WTC11 (cell line): ENCODE measurements around the gene POLD3. TPM values are rescaled to one million over a fixed set of nuclear protein-coding genes. Genes with fewer than 3 reads are reported as not detected.

ENCODE experiments used
- ATAC-seq: fragments of 200-7000 bp; cut with Tn5 transposase; 2 replicates; pipeline ENCODE4 v1.10.0; 2021; ENCODE audit warnings: mild to moderate bottlenecking, moderate library complexity
- CTCF ChIA-PET: fragments of 300-600 bp; sonication (Branson Sonifier 250); formaldehyde crosslinking; loops from one replicate; lab custom pipeline; 2021; ENCODE audit warnings: antibody characterized with exemption; lab: Charles Lee
- POLR2A ChIA-PET: fragments of 350-600 bp; sonication (Branson Sonifier 250); formaldehyde crosslinking; loops from one replicate; lab custom pipeline; 2021; ENCODE audit warnings: antibody characterized with exemption; lab: Charles Lee
- DNase-seq: peaks from one replicate; pipeline ENCODE4 v3.0.0; 2021; ENCODE audit warnings: low spot score
- H3K27ac Mint-ChIP-seq: 2 replicates; pipeline ENCODE4 v1.8.0; 2021; ENCODE audit warnings: mixed read lengths
- H3K27me3 Mint-ChIP-seq: 2 replicates; pipeline ENCODE4 v1.8.0; 2021; ENCODE audit warnings: low read depth, mild to moderate bottlenecking, moderate library complexity, mixed read lengths
- H3K36me3 Mint-ChIP-seq: 2 replicates; pipeline ENCODE4 v1.8.0; 2021; ENCODE audit warnings: mixed read lengths
- H3K4me1 Mint-ChIP-seq: 2 replicates; pipeline ENCODE4 v1.8.0; 2022; ENCODE audit warnings: mixed read lengths
- H3K4me3 Mint-ChIP-seq: 2 replicates; pipeline ENCODE4 v1.8.0; 2021; ENCODE audit warnings: mild to moderate bottlenecking, moderate library complexity, mixed read lengths
- H3K9me3 Mint-ChIP-seq: 2 replicates; pipeline ENCODE4 v1.8.0; 2021; ENCODE audit warnings: mixed read lengths
- CBFB ChIP-seq: sonication (generic); formaldehyde crosslinking; IDR thresholded peaks from 2 replicates; pipeline ENCODE4 v1.8.1; 2022; ENCODE audit warnings: mild to moderate bottlenecking, low read depth, missing genetic modification reagents
- CREB1 ChIP-seq: sonication (generic); formaldehyde crosslinking; IDR thresholded peaks from 2 replicates; pipeline ENCODE4 v1.8.0; 2023; ENCODE audit warnings: mild to moderate bottlenecking, missing genetic modification reagents
- ERG ChIP-seq: fragments of 250-450 bp; sonication (Bioruptor Pico); IDR thresholded peaks from 2 replicates; pipeline ENCODE4 v1.8.0; 2021; ENCODE audit warnings: mild to moderate bottlenecking
- GTF2I ChIP-seq: fragments of 250-450 bp; sonication (Bioruptor Pico); conservative IDR thresholded peaks from 2 replicates; pipeline ENCODE4 v1.4.0; 2021; ENCODE audit warnings: mild to moderate bottlenecking
- IRF2 ChIP-seq: sonication (generic); formaldehyde crosslinking; IDR thresholded peaks from 2 replicates; pipeline ENCODE4 v1.8.0; 2022; ENCODE audit warnings: low read depth, missing genetic modification reagents, borderline replicate concordance
- KAT7 ChIP-seq: sonication (generic); formaldehyde crosslinking; IDR thresholded peaks from 2 replicates; pipeline ENCODE4 v1.8.1; 2023; ENCODE audit warnings: missing genetic modification reagents, mild to moderate bottlenecking, borderline replicate concordance
- MXD4 ChIP-seq: fragments of 250-450 bp; sonication (Bioruptor Pico); IDR thresholded peaks from 2 replicates; pipeline ENCODE4 v1.8.0; 2021; ENCODE audit warnings: mild to moderate bottlenecking, moderate library complexity, borderline replicate concordance
- NR1H2 ChIP-seq: sonication (generic); formaldehyde crosslinking; IDR thresholded peaks from 2 replicates; pipeline ENCODE4 v1.9.0; 2021; ENCODE audit warnings: mild to moderate bottlenecking, moderate library complexity, missing genetic modification reagents
- NR2C2 ChIP-seq: sonication (generic); formaldehyde crosslinking; IDR thresholded peaks from 2 replicates; pipeline ENCODE4 v1.8.0; 2022; ENCODE audit warnings: mild to moderate bottlenecking, missing genetic modification reagents
- OVOL2 ChIP-seq: fragments of 250-450 bp; sonication (Bioruptor Pico); IDR thresholded peaks from 2 replicates; pipeline ENCODE4 v1.9.0; 2021; ENCODE audit warnings: mild to moderate bottlenecking, borderline replicate concordance
- RORB ChIP-seq: fragments of 250-450 bp; sonication (Bioruptor Pico); IDR thresholded peaks from 2 replicates; pipeline ENCODE4 v1.9.0; 2021; ENCODE audit warnings: mild to moderate bottlenecking
- SOX15 ChIP-seq: fragments of 250-450 bp; sonication (Bioruptor Pico); IDR thresholded peaks from 2 replicates; pipeline ENCODE4 v1.9.0; 2021; ENCODE audit warnings: mild to moderate bottlenecking
- TEAD4 ChIP-seq: sonication (generic); formaldehyde crosslinking; IDR thresholded peaks from 2 replicates; pipeline ENCODE4 v1.8.0; 2022; ENCODE audit warnings: mild to moderate bottlenecking, missing genetic modification reagents
- USF2 ChIP-seq: sonication (generic); formaldehyde crosslinking; IDR thresholded peaks from 2 replicates; pipeline ENCODE4 v1.8.1; 2023; ENCODE audit warnings: mild to moderate bottlenecking, missing genetic modification reagents, moderate library complexity
- ZNF219 ChIP-seq: sonication (generic); formaldehyde crosslinking; IDR thresholded peaks from 2 replicates; pipeline ENCODE4 v1.8.0; 2023; ENCODE audit warnings: missing genetic modification reagents, mild to moderate bottlenecking, borderline replicate concordance
- ZNF263 ChIP-seq: sonication (generic); formaldehyde crosslinking; IDR thresholded peaks from 2 replicates; pipeline ENCODE4 v1.8.1; 2022; ENCODE audit warnings: low read depth, mild to moderate bottlenecking, moderate library complexity, missing genetic modification reagents
- ZNF317 ChIP-seq: sonication (generic); formaldehyde crosslinking; IDR thresholded peaks from 2 replicates; pipeline ENCODE4 v1.8.1; 2023; ENCODE audit warnings: low read depth, mild to moderate bottlenecking, moderate library complexity, missing genetic modification reagents, borderline replicate concordance
- ZNF416 ChIP-seq: fragments of 250-450 bp; sonication (Bioruptor Pico); IDR thresholded peaks from 2 replicates; pipeline ENCODE4 v1.9.0; 2021; ENCODE audit warnings: mild to moderate bottlenecking, inconsistent platforms
- ZNF671 ChIP-seq: fragments of 250-450 bp; sonication (Bioruptor Pico); IDR thresholded peaks from 2 replicates; pipeline ENCODE4 v1.8.0; 2021; ENCODE audit warnings: mild to moderate bottlenecking
- total RNA-seq: library from RNA; stranded (reverse); gene quantifications from 3 replicates; pipeline ENCODE4 v1.2.3, GENCODE V29; 2021
- TF ChIP-seq, protein P1 (sequence below): sonication (generic); formaldehyde crosslinking; IDR thresholded peaks from 2 replicates; pipeline ENCODE4 v1.8.0; 2022; ENCODE audit warnings: missing genetic modification reagents
- TF ChIP-seq, protein P2 (sequence below): fragments of 250-450 bp; sonication (Bioruptor Pico); conservative IDR thresholded peaks from 2 replicates; pipeline ENCODE4 v1.9.0; 2021; ENCODE audit warnings: mild to moderate bottlenecking
- TF ChIP-seq, protein P3 (sequence below): sonication (generic); formaldehyde crosslinking; IDR thresholded peaks from 2 replicates; pipeline ENCODE4 v1.8.1; 2022; ENCODE audit warnings: low read depth, mild to moderate bottlenecking, moderate library complexity, missing genetic modification reagents, borderline replicate concordance
- TF ChIP-seq, protein P4 (sequence below): fragments of 250-450 bp; sonication (Bioruptor Pico); IDR thresholded peaks from 2 replicates; pipeline ENCODE4 v2.1.2; 2022; ENCODE audit warnings: mild to moderate bottlenecking, moderate library complexity
- TF ChIP-seq, protein P5 (sequence below): sonication (generic); formaldehyde crosslinking; IDR thresholded peaks from 2 replicates; pipeline ENCODE4 v1.8.1; 2023; ENCODE audit warnings: mild to moderate bottlenecking, moderate library complexity, missing genetic modification reagents

Gene POLD3
- total RNA-seq, 1 experiment from 2014 or later, result 24.1 TPM

- TF ChIP-seq, protein P1, sequence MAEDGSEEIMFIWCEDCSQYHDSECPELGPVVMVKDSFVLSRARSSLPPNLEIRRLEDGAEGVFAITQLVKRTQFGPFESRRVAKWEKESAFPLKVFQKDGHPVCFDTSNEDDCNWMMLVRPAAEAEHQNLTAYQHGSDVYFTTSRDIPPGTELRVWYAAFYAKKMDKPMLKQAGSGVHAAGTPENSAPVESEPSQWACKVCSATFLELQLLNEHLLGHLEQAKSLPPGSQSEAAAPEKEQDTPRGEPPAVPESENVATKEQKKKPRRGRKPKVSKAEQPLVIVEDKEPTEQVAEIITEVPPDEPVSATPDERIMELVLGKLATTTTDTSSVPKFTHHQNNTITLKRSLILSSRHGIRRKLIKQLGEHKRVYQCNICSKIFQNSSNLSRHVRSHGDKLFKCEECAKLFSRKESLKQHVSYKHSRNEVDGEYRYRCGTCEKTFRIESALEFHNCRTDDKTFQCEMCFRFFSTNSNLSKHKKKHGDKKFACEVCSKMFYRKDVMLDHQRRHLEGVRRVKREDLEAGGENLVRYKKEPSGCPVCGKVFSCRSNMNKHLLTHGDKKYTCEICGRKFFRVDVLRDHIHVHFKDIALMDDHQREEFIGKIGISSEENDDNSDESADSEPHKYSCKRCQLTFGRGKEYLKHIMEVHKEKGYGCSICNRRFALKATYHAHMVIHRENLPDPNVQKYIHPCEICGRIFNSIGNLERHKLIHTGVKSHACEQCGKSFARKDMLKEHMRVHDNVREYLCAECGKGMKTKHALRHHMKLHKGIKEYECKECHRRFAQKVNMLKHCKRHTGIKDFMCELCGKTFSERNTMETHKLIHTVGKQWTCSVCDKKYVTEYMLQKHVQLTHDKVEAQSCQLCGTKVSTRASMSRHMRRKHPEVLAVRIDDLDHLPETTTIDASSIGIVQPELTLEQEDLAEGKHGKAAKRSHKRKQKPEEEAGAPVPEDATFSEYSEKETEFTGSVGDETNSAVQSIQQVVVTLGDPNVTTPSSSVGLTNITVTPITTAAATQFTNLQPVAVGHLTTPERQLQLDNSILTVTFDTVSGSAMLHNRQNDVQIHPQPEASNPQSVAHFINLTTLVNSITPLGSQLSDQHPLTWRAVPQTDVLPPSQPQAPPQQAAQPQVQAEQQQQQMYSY (CRISPR knock-in tag), result no peak
- TF ChIP-seq NR1H2 (CRISPR knock-in tag) (no peak), ZNF317 (no peak), ZNF671 (no peak), CREB1 (no peak)
- TF ChIP-seq, protein P2, sequence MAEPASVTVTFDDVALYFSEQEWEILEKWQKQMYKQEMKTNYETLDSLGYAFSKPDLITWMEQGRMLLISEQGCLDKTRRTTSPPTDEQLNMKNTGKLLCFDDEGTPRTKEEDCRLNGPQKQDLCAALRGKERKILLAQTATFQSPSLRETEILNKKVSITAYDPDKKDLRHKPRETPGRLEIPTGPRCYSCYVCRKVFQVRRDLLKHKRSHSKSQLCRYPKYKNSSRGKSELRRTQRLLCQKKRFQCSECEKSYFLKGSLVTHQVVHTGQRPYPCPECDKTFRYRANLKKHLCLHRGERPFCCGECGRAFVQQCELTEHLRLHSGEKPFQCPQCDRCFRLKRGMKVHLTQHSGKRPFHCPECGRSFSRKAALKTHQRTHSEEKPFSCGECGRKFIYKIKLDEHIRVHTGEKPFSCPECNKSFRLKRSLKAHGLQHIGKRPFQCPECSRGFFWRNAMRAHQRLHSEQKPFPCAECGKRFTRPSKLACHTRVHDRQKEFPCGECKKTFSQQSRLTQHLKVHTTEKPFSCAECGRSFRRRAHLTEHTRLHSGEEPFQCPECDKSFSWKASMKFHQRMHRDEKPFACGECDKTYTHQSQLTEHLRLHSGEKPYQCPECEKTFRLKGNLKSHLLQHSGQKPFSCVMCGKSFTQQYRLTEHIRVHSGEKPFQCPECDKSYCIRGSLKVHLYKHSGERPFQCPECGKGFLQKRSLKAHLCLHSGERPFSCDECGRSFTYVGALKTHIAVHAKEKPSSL, result no peak
Measured at GRCh38 chr11:74615988-74616387, 23.6 kb downstream of the POLD3 start (continued).

GRCh38 chr11:74620531-74620930 is 28.1 kb downstream of the POLD3 start:
- Mint-ChIP-seq H3K36me3 (peaks cover 38% of the 10 kb centered on the region), H3K27me3 (no peaks in the 10 kb centered on the region), H3K27ac (no peak overlapping the region), H3K9me3 (no peaks in the 10 kb centered on the region), H3K4me1 (0 out of 2 replicates have a peak, but pooled peaks cover 2% of the 10 kb centered on the region), H3K4me3 (no peak overlapping the region)
- ATAC-seq, result no peak
- CTCF ChIA-PET, result no interaction called here
- TF ChIP-seq ZNF219 (CRISPR knock-in tag), result no peak
- TF ChIP-seq RORB (CRISPR knock-in tag), result no peak
- TF ChIP-seq, protein P3, sequence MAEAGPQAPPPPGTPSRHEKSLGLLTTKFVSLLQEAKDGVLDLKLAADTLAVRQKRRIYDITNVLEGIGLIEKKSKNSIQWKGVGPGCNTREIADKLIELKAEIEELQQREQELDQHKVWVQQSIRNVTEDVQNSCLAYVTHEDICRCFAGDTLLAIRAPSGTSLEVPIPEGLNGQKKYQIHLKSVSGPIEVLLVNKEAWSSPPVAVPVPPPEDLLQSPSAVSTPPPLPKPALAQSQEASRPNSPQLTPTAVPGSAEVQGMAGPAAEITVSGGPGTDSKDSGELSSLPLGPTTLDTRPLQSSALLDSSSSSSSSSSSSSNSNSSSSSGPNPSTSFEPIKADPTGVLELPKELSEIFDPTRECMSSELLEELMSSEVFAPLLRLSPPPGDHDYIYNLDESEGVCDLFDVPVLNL, result no peak
- TF ChIP-seq CBFB (CRISPR knock-in tag), result no peak
- TF ChIP-seq, protein P4, sequence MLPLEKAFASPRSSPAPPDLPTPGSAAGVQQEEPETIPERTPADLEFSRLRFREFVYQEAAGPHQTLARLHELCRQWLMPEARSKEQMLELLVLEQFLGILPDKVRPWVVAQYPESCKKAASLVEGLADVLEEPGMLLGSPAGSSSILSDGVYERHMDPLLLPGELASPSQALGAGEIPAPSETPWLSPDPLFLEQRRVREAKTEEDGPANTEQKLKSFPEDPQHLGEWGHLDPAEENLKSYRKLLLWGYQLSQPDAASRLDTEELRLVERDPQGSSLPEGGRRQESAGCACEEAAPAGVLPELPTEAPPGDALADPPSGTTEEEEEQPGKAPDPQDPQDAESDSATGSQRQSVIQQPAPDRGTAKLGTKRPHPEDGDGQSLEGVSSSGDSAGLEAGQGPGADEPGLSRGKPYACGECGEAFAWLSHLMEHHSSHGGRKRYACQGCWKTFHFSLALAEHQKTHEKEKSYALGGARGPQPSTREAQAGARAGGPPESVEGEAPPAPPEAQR, result no peak
- no peak for TF ChIP-seq GTF2I (CRISPR knock-in tag)
- no peak for TF ChIP-seq TEAD4 (CRISPR knock-in tag)
- no peak for TF ChIP-seq USF2
- no peak for TF ChIP-seq ERG (CRISPR knock-in tag)
- TF ChIP-seq, protein P5, sequence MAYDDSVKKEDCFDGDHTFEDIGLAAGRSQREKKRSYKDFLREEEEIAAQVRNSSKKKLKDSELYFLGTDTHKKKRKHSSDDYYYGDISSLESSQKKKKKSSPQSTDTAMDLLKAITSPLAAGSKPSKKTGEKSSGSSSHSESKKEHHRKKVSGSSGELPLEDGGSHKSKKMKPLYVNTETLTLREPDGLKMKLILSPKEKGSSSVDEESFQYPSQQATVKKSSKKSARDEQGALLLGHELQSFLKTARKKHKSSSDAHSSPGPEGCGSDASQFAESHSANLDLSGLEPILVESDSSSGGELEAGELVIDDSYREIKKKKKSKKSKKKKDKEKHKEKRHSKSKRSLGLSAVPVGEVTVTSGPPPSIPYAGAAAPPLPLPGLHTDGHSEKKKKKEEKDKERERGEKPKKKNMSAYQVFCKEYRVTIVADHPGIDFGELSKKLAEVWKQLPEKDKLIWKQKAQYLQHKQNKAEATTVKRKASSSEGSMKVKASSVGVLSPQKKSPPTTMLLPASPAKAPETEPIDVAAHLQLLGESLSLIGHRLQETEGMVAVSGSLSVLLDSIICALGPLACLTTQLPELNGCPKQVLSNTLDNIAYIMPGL (CRISPR knock-in tag), result no peak
- TF ChIP-seq ZNF416 (CRISPR knock-in tag), result no peak
- TF ChIP-seq KAT7, result no peak
- no peak for TF ChIP-seq ZNF317
- no peak for TF ChIP-seq NR2C2 (CRISPR knock-in tag)
- TF ChIP-seq ZNF263, result no peak
- no peak for TF ChIP-seq SOX15 (CRISPR knock-in tag)
- no peak for TF ChIP-seq ZNF671
- TF ChIP-seq MXD4, result no peak
- TF ChIP-seq IRF2 (CRISPR knock-in tag), result no peak
- no peak for TF ChIP-seq OVOL2 (CRISPR knock-in tag)
- POLR2A ChIA-PET, result no interaction called here
- no peak for DNase-seq
